Activated CD4-positive, alpha-beta memory T cell treated with anti-CD3 and anti-CD28 coated beads, Interleukin-2, amount 10 ng/mL, durations not matched to agents 7 days and 5 days (primary cell): ENCODE data around the gene S100A1. TPM values are rescaled to one million over a fixed set of nuclear protein-coding genes. Genes with fewer than 3 reads are reported as not detected.

ENCODE experiments used
- CTCF ChIA-PET: fragments of 350-600 bp; sonication (Branson Sonifier 250); formaldehyde crosslinking; loops from one replicate; lab custom pipeline; 2021; ENCODE audit warnings: antibody characterized with exemption, inconsistent platforms; lab: Charles Lee
- POLR2A ChIA-PET: fragments of 350-600 bp; sonication (Branson Sonifier 250); formaldehyde crosslinking; loops from one replicate; lab custom pipeline; 2021; ENCODE audit warnings: antibody characterized with exemption; lab: Charles Lee
- DNase-seq: peaks from one replicate; pipeline ENCODE4 v3.0.0-alpha.2; 2020
- H3K27ac Mint-ChIP-seq: one replicate; pipeline ENCODE4 v1.8.0; 2021; ENCODE audit warnings: mild to moderate bottlenecking, mixed read lengths
- H3K27me3 Mint-ChIP-seq: one replicate; pipeline ENCODE4 v1.8.0; 2021; ENCODE audit warnings: mixed read lengths
- H3K36me3 Mint-ChIP-seq: one replicate; pipeline ENCODE4 v1.8.0; 2021; ENCODE audit warnings: low read depth, mixed read lengths
- H3K4me1 Mint-ChIP-seq: one replicate; pipeline ENCODE4 v1.8.0; 2021; ENCODE audit warnings: mixed read lengths
- H3K4me3 Mint-ChIP-seq: one replicate; pipeline ENCODE4 v1.8.0; 2021; ENCODE audit warnings: mild to moderate bottlenecking, mixed read lengths
- H3K9me3 Mint-ChIP-seq: one replicate; pipeline ENCODE4 v1.8.0; 2021; ENCODE audit warnings: mixed read lengths
- total RNA-seq, 2 experiments: library from RNA; stranded (reverse); gene quantifications; one replicate each; pipeline ENCODE4 v1.2.3, GENCODE V29; 2021

The S100A1 gene
- total RNA-seq, 2 experiments from 2014 or later: not detected

- no peak for DNase-seq
- Mint-ChIP-seq H3K4me3 (no peak overlapping the region), H3K27ac (peak overlapping the region; percentile 33), H3K9me3 (no peaks in the 10 kb centered on the region), H3K36me3 (no peaks in the 10 kb centered on the region), H3K27me3 (no peaks in the 10 kb centered on the region), H3K4me1 (peaks cover 18% of the 10 kb centered on the region)
- CTCF ChIA-PET: interaction anchor here (0.6 to 3.3 kb wide), 4 partner anchors 21 to 347 kb away, joined by 3 to 18 read pairs (median 4); no protein-coding TSS in a partner anchor
- POLR2A ChIA-PET: interaction anchor here (0.8 kb wide), 1 partner anchor 53 kb away, joined by 3 read pairs; no protein-coding TSS in a partner anchor
These were observed 31.0 kb upstream of the S100A1 start for GRCh38 chr1:153597206-153597605.

- DNase-seq: no peak
- no peak overlapping the region for H3K4me3 Mint-ChIP-seq
- no peaks in the 10 kb centered on the region for H3K27me3 Mint-ChIP-seq
- H3K4me1 Mint-ChIP-seq: peaks cover 18% of the 10 kb centered on the region
- no peaks in the 10 kb centered on the region for H3K9me3 Mint-ChIP-seq
- no peak overlapping the region for H3K27ac Mint-ChIP-seq
- ChIA-PET POLR2A (interaction anchor here (0.8 to 1.4 kb wide), 4 partner anchors 18 to 130 kb away, joined by 3 to 5 read pairs (median 4); partner anchors contain the start of gene INTS3), CTCF (interaction anchor here (1.9 to 3.3 kb wide), 2 partner anchors 26 to 66 kb away, joined by 5 to 18 read pairs; no protein-coding TSS in a partner anchor)
- no peaks in the 10 kb centered on the region for H3K36me3 Mint-ChIP-seq
These were observed 29.7 kb upstream of the S100A1 start for GRCh38 chr1:153598309-153599172.

- POLR2A ChIA-PET: interaction anchor here (1.4 kb wide), 1 partner anchor 128 kb away, joined by 4 read pairs; the partner anchor contains the start of gene INTS3
- CTCF ChIA-PET: interaction anchor here (0.7 to 0.9 kb wide), 2 partner anchors 32 to 89 kb away, joined by 3 read pairs; no protein-coding TSS in a partner anchor
- DNase-seq: no peak
- Mint-ChIP-seq H3K27ac (no peak overlapping the region), H3K9me3 (no peaks in the 10 kb centered on the region), H3K27me3 (no peaks in the 10 kb centered on the region), H3K36me3 (no peaks in the 10 kb centered on the region), H3K4me1 (peaks cover 18% of the 10 kb centered on the region), H3K4me3 (no peak overlapping the region)
These were observed 28.4 kb upstream of the S100A1 start for GRCh38 chr1:153599847-153600246.

DNA sequence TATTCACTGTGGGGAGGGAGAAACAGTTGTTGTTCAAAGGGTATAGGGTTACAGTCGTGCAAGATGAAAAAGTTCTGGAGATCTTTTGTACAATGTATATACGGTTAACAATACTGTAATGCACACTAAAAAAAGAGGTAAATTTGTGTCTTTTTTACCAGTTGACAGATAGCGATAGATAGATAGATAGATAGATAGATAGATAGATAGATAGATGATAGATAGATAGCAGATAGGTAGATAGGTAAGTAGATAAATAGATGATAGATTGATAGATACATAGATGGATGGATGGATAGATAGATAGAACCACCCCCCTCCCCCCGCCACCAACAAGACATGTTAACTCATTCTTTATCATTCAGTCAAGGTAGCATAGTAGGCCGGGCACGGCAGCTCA, 25.5 kb upstream of the S100A1 start:
- CTCF ChIA-PET: no interaction called here
- no peak overlapping the region for H3K27ac Mint-ChIP-seq
- POLR2A ChIA-PET: interaction anchor here (1.1 kb wide), 1 partner anchor 25 kb away, joined by 3 read pairs; no protein-coding TSS in a partner anchor

GRCh38 chr1:153606194-153606593, 22.0 kb upstream of the S100A1 start:
- Mint-ChIP-seq H3K36me3 (no peaks in the 10 kb centered on the region), H3K9me3 (no peaks in the 10 kb centered on the region), H3K4me1 (no peaks in the 10 kb centered on the region), H3K27me3 (peaks cover 3% of the 10 kb centered on the region), H3K4me3 (no peak overlapping the region), H3K27ac (no peak overlapping the region)
- ChIA-PET POLR2A (no interaction called here), CTCF (interaction anchor here (2.8 kb wide), 1 partner anchor 11 kb away, joined by 13 read pairs; the partner anchor contains the start of gene S100A14)
- no peak for DNase-seq

More for the DNA sequence above, 25.5 kb upstream of the S100A1 start:
- Mint-ChIP-seq H3K4me1 (peaks cover 9% of the 10 kb centered on the region), H3K27me3 (peaks cover 3% of the 10 kb centered on the region), H3K9me3 (no peaks in the 10 kb centered on the region), H3K4me3 (no peak overlapping the region), H3K36me3 (no peaks in the 10 kb centered on the region)
- no peak for DNase-seq

- Mint-ChIP-seq H3K27me3 (peaks cover 3% of the 10 kb centered on the region), H3K27ac (no peak overlapping the region), H3K9me3 (no peaks in the 10 kb centered on the region), H3K36me3 (no peaks in the 10 kb centered on the region), H3K4me3 (no peak overlapping the region), H3K4me1 (no peaks in the 10 kb centered on the region)
- ChIA-PET POLR2A (no interaction called here), CTCF (interaction anchor here (2.8 kb wide), 1 partner anchor 10 kb away, joined by 13 read pairs; the partner anchor contains the start of gene S100A14)
- DNase-seq: no peak
These were observed 20.9 kb upstream of the S100A1 start for GRCh38 chr1:153607381-153607780.

- H3K9me3 Mint-ChIP-seq: no peaks in the 10 kb centered on the region
- ChIA-PET CTCF (interaction anchor here (2.8 kb wide), 1 partner anchor 9 kb away, joined by 13 read pairs; the partner anchor contains the start of gene S100A14), POLR2A (no interaction called here)
- no peaks in the 10 kb centered on the region for H3K36me3 Mint-ChIP-seq
- no peaks in the 10 kb centered on the region for H3K4me1 Mint-ChIP-seq
- H3K27ac Mint-ChIP-seq: no peak overlapping the region
- H3K4me3 Mint-ChIP-seq: no peak overlapping the region
- H3K27me3 Mint-ChIP-seq: peaks cover 3% of the 10 kb centered on the region
- no peak for DNase-seq
These were observed 20.0 kb upstream of the S100A1 start for GRCh38 chr1:153608089-153608682.

- H3K27me3 Mint-ChIP-seq: peaks cover 3% of the 10 kb centered on the region
- H3K4me1 Mint-ChIP-seq: no peaks in the 10 kb centered on the region
- no peak overlapping the region for H3K27ac Mint-ChIP-seq
- CTCF ChIA-PET: interaction anchor here (0.6 to 2.8 kb wide), 2 partner anchors 8 to 19 kb away, joined by 3 to 13 read pairs; partner anchors contain the start of gene S100A14
- no peak for DNase-seq
- H3K9me3 Mint-ChIP-seq: no peaks in the 10 kb centered on the region
- no peak overlapping the region for H3K4me3 Mint-ChIP-seq
- no peaks in the 10 kb centered on the region for H3K36me3 Mint-ChIP-seq
- POLR2A ChIA-PET: no interaction called here
These were observed 19.3 kb upstream of the S100A1 start for GRCh38 chr1:153608742-153609584.

- H3K36me3 Mint-ChIP-seq: no peaks in the 10 kb centered on the region
- no peak overlapping the region for H3K27ac Mint-ChIP-seq
- DNase-seq: no peak
- ChIA-PET POLR2A (no interaction called here), CTCF (interaction anchor here (0.6 kb wide), 1 partner anchor 19 kb away, joined by 3 read pairs; no protein-coding TSS in a partner anchor)
- peaks cover 3% of the 10 kb centered on the region for H3K27me3 Mint-ChIP-seq
- H3K4me3 Mint-ChIP-seq: no peak overlapping the region
- H3K9me3 Mint-ChIP-seq: no peaks in the 10 kb centered on the region
- no peaks in the 10 kb centered on the region for H3K4me1 Mint-ChIP-seq
These were observed 18.7 kb upstream of the S100A1 start for GRCh38 chr1:153609585-153609907.

GRCh38 chr1:153610334-153610733, 17.9 kb upstream of the S100A1 start:
- H3K36me3 Mint-ChIP-seq: no peaks in the 10 kb centered on the region
- H3K4me1 Mint-ChIP-seq: no peaks in the 10 kb centered on the region
- no peak overlapping the region for H3K4me3 Mint-ChIP-seq
- DNase-seq: no peak
- ChIA-PET CTCF (no interaction called here), POLR2A (no interaction called here)
- H3K27me3 Mint-ChIP-seq: no peaks in the 10 kb centered on the region
- no peaks in the 10 kb centered on the region for H3K9me3 Mint-ChIP-seq
- no peak overlapping the region for H3K27ac Mint-ChIP-seq

GRCh38 chr1:153610811-153611301, 17.4 kb upstream of the S100A1 start:
- DNase-seq: no peak
- Mint-ChIP-seq H3K4me3 (no peak overlapping the region), H3K36me3 (no peaks in the 10 kb centered on the region), H3K27ac (no peak overlapping the region), H3K27me3 (no peaks in the 10 kb centered on the region), H3K9me3 (no peaks in the 10 kb centered on the region), H3K4me1 (no peaks in the 10 kb centered on the region)
- POLR2A ChIA-PET: no interaction called here
- CTCF ChIA-PET: no interaction called here

DNA sequence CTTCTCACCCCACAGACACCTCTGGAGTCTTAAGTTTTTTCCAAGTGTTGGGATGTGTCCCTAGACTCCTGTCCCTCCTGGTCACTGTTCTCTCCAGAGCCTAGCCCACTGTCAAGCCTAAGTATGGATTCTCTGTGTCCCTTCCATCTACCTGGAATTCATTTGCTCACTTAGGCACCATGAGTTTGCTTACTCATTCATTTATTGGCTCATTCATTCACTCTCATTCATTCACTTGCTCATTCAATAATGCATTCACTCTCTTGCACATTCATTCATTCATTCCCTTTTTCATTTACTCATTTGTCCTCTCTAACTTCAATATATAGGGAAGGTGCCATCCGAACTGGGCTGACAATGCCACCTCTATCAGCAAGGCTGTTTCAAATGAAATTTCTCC, 16.9 kb upstream of the S100A1 start:
- Mint-ChIP-seq H3K27me3 (no peaks in the 10 kb centered on the region), H3K4me1 (no peaks in the 10 kb centered on the region), H3K27ac (no peak overlapping the region), H3K36me3 (no peaks in the 10 kb centered on the region), H3K4me3 (no peak overlapping the region), H3K9me3 (no peaks in the 10 kb centered on the region)
- POLR2A ChIA-PET: no interaction called here
- no peak for DNase-seq
- CTCF ChIA-PET: interaction anchor here (0.8 to 1.8 kb wide), 2 partner anchors 10 to 101 kb away, joined by 3 to 6 read pairs; no protein-coding TSS in a partner anchor
